Heart left ventricle (tissue), 16 donors: ENCODE results near the gene ITPR3. TPM values are rescaled to one million over a fixed set of nuclear protein-coding genes. Genes with fewer than 3 reads are reported as not detected.
A peak's percentile ranks its signal among the peaks of the same experiment; 100 is the strongest.

ENCODE experiments used
- ATAC-seq, 4 donors: fragments of 200-7000 bp; cut with Tn5 transposase; one replicate each; pipeline ENCODE4 v1.9.1; 2020 to 2022; ENCODE audit warnings: moderate library complexity in 4 of 4, mild to moderate bottlenecking in 3 of 4, moderate number of reproducible peaks in 1 of 4
- DNase-seq, 5 donors: peaks; one replicate each; pipeline ENCODE4 v3.0.0-alpha.2; 2020
- H3K27ac ChIP-seq, 12 donors: fragments of 200-600 bp; sonication (generic) in 4 of 12; one replicate each; pipeline versions ENCODE4 v1.5.0 to v1.8.0; 2016 to 2022; ENCODE audit warnings: mild to moderate bottlenecking in 2 of 12
- H3K27me3 ChIP-seq, 9 donors: fragments of 200-600 bp; sonication (generic) in 2 of 9; one replicate each; pipeline versions ENCODE4 v1.5.1 to v1.8.0; 2016 to 2022; ENCODE audit warnings: mild to moderate bottlenecking in 3 of 9
- H3K36me3 ChIP-seq, 9 donors: fragments of 200-600 bp; sonication (generic) in 2 of 9; one replicate each; pipeline versions ENCODE4 v1.5.0 to v1.8.0; 2018 to 2022; ENCODE audit warnings: mild to moderate bottlenecking in 2 of 9
- H3K4me1 ChIP-seq, 12 donors: fragments of 200-600 bp; sonication (generic) in 4 of 12; one replicate each; pipeline versions ENCODE4 v1.5.0 to v1.8.0; 2016 to 2022; ENCODE audit warnings: mild to moderate bottlenecking in 3 of 12
- H3K4me3 ChIP-seq, 12 donors: fragments of 200-600 bp; sonication (generic) in 4 of 12; one replicate each; pipeline versions ENCODE4 v1.5.0 to v1.8.0; 2017 to 2022; ENCODE audit warnings: mild to moderate bottlenecking in 9 of 12, moderate library complexity in 4 of 12
- H3K9me3 ChIP-seq, 12 donors: fragments of 200-600 bp; sonication (generic) in 4 of 12; one replicate each; pipeline versions ENCODE4 v1.5.0 to v1.8.0; 2016 to 2022; ENCODE audit warnings: mild to moderate bottlenecking in 1 of 12
- CTCF ChIP-seq, 12 donors: fragments of 200-600 bp; sonication (generic) in 4 of 12; IDR thresholded peaks; one replicate each; pipeline versions ENCODE4 v1.5.0 to v1.8.0; 2018 to 2022; ENCODE audit warnings: antibody characterized with exemption in 12 of 12, mild to moderate bottlenecking in 5 of 12
- POLR2A ChIP-seq, 2 donors: fragments of 450-650 bp; IDR thresholded peaks; one replicate each; pipeline ENCODE4 v1.6.1; 2017; ENCODE audit warnings: antibody characterized with exemption in 2 of 2, mild to moderate bottlenecking in 2 of 2, moderate library complexity in 2 of 2
- WGBS, 4 donors: extraction: QIAGEN DNeasy Blood & Tissue Kit in 2 of 4; methylation state at CpG; one replicate each; pipeline versions ENCODE4 v1.1.5 to v1.1.7; 2013 to 2018; 5-methylcytosine and 5-hydroxymethylcytosine counted together
- intact Hi-C, 10 donors: fragments of 100-400 bp; cut with DNase I; formaldehyde crosslinking; loops; one replicate each; pipeline versions ENCODE4 v1.11.1 to v1.14.2; 2022
- polyA plus RNA-seq, 2 donors: library from polyadenylated mRNA; stranded (reverse); fragments of 200-250 nt; gene quantifications; one replicate each; pipeline ENCODE4 v1.2.3, GENCODE V29; 2013
- total RNA-seq, 9 donors: library from RNA; depleted of rRNA in 2 of 9; stranded (reverse); fragments of >200 nt in 2 of 9; fragmentation: NEBNext Ultra II Directional in 3 of 9; extraction: Animal tissue kit (Norgen Biotek cat#: 25700) in 3 of 9; gene quantifications; one replicate each; pipeline versions ENCODE4 v1.1.0 to v1.2.4, GENCODE V29; 2016 to 2023
- donor health status: ischemic (EF 13 %, LVEDD 7.1; RV severe dilation, severe dysfunction).
- donor health status: healthy with polysubstance abuse.
- donor health status: DM: no; HTN: yes; CAD: no.
- donor health status: DM: no; HTN: no; CAD: no.
- donor health status: ischemic (EF 25% LVEDD 6.9; RV normal size, moderate dysfunction).
- donor health status: ischemic (EF 25% LVEDD 5.7; RV mildly dilated, moderate dysfunction).
- donor health status: healthy.
- donor health status: DM: yes; HTN: yes; CAD: no.
- donor health status: ischemic (EF 35%, LVEDD 5.7; RV mildly dilated, moderate dysfunction).
- donor health status: nonischemic (EF 11% LVEDD 7.7; RV severe dilation, severe dysfunction).
- donor health status: DM: yes; HTN: yes; CAD: no.
- donor health status: PGD.
- donor health status: ischemic (EF 29% LVEDD 5.4; RV normal size, mild dysfunction).
- donor health status: nonischemic (EF 23%, LVEDD 6.1; RV moderate dilation, normal function).

ITPR3 gene
- total and polyA plus RNA-seq, 11 donors: 4.8 to 33.5 (median 7.8) TPM

- peaks cover 0 to 38% (median 30%) of the 10 kb centered on the region in 12 donors for H3K4me1 ChIP-seq
- no peaks in the 10 kb centered on the region for H3K9me3 ChIP-seq
- peak overlapping the region in 11 of 12 donors; percentile 29 to 91 (median 86) for H3K27ac ChIP-seq
- 65 to 76% (median 71%) methylated on average over 7 to 9 of the region's 9 CpGs for WGBS, 4 donors
- ATAC-seq (no peak), DNase-seq (no peak)
- H3K36me3 ChIP-seq: peaks cover 0 to 43% (median 34%) of the 10 kb centered on the region in 9 donors
- no peaks in the 10 kb centered on the region for H3K27me3 ChIP-seq
- intact Hi-C loops: loop anchor here in 4 of 10 donors (10.0 kb wide), 2 partner anchors 154 to 164 kb away; partner anchors contain the start of genes CUTA (in 2 of the 4), PHF1 (in 2 of the 4) and SYNGAP1 (in 2 of the 4)
- TF ChIP-seq CTCF (IDR thresholded peaks at IDR 0.05): no peak
- H3K4me3 ChIP-seq: peak overlapping the region in 11 of 12 donors; percentile 61 to 97 (median 80)
These were observed 42.5 kb upstream of the ITPR3 start for GRCh38 chr6:33578588-33579011.

- ATAC-seq (peak; percentile 95 to 96 (median 96)), DNase-seq (peak; percentile 93 to 95 (median 94))
- intact Hi-C loops: loop anchor here in 8 of 10 donors (10.0 kb wide), 7 partner anchors 55 to 575 kb away; partner anchors contain the start of genes CUTA (in 2 of the 8), PHF1 (in 2 of the 8) and SYNGAP1 (in 2 of the 8)
- Histone ChIP-seq H3K27ac (peak within 1 kb of the TSS; percentile 78 to 91 (median 86)), H3K36me3 (peaks cover 0 to 28% (median 21%) of the 10 kb centered on the region in 9 donors), H3K4me1 (peaks cover 0 to 40% (median 30%) of the 10 kb centered on the region in 12 donors), H3K4me3 (peak within 1 kb of the TSS; percentile 50 to 97 (median 78)), H3K27me3 (no peaks in the 10 kb centered on the region), H3K9me3 (no peaks in the 10 kb centered on the region)
- peak; percentile 20 to 79 (median 56) for TF ChIP-seq CTCF (IDR thresholded peaks at IDR 0.05)
- TF ChIP-seq POLR2A (IDR thresholded peaks at IDR 0.05): peak in 1 of 2 donors; percentile 82
- WGBS, 4 donors: 2 to 6% (median 3%) methylated on average over 11 to 24 of the region's 24 CpGs
These were observed 41.1 kb upstream of the ITPR3 start, which contains the start of gene BAK1 for GRCh38 chr6:33579828-33580714. Gene BAK1, minus strand, starts transcription at chr6:33580276. Its CDS starts 2,672 bp downstream, at chr6:33577604.

GRCh38 chr6:33581186-33581585 lies 39.9 kb upstream of the ITPR3 start:
- Histone ChIP-seq H3K4me3 (no peak overlapping the region), H3K4me1 (peaks cover 0 to 51% (median 38%) of the 10 kb centered on the region in 12 donors), H3K36me3 (peaks cover 0 to 18% (median 12%) of the 10 kb centered on the region in 9 donors), H3K27ac (no peak overlapping the region), H3K9me3 (no peaks in the 10 kb centered on the region), H3K27me3 (no peaks in the 10 kb centered on the region)
- no peak for DNase-seq
- WGBS, 4 donors: 85 to 97% (median 95%) methylated on average over 3 to 5 of the region's 5 CpGs
- no peak for TF ChIP-seq CTCF (IDR thresholded peaks at IDR 0.05)
- no peak for TF ChIP-seq POLR2A (IDR thresholded peaks at IDR 0.05)
- intact Hi-C loops: loop anchor here in 6 of 10 donors (10.0 kb wide), 5 partner anchors 54 to 574 kb away; no protein-coding TSS in a partner anchor
- ATAC-seq: no peak
